Keratinocyte (primary cell): ENCODE results near the gene KNCN. TPM values are rescaled to one million over a fixed set of nuclear protein-coding genes. Genes with fewer than 3 reads are reported as not detected.

Experiments used
- DNase-seq: peaks from one replicate; pipeline ENCODE4 v3.0.0-alpha.2; 2011; ENCODE audit warnings: low read depth, missing footprints, low spot score
- FAIRE-seq: peaks from 2 replicates; lab custom pipeline; 2011; peaks lifted over from hg19 to GRCh38; lab: Jason Lieb, UNC
- H2AFZ ChIP-seq: 2 replicates; pipeline ENCODE4 v1.6.0; 2012; ENCODE audit warnings: low read length, control low read depth, inconsistent platforms; ENCODE audit not compliant: control insufficient read depth
- H3K27ac ChIP-seq: 2 replicates; pipeline ENCODE4 v1.5.1; 2011; ENCODE audit warnings: low read length; ENCODE audit not compliant: control insufficient read depth, insufficient read depth
- H3K27me3 ChIP-seq: 3 replicates; pipeline ENCODE4 v1.6.0; 2011; ENCODE audit warnings: low read length; ENCODE audit not compliant: control insufficient read depth, insufficient read depth; ENCODE audit errors: extremely low read depth
- H3K36me3 ChIP-seq, 2 experiments: 2 replicates in 1 of 2; 3 replicates in 1 of 2; pipeline ENCODE4 v1.5.1; 2011; ENCODE audit warnings: low read length in 2 of 2, mild to moderate bottlenecking in 1 of 2; ENCODE audit not compliant: control insufficient read depth in 2 of 2, insufficient read depth in 2 of 2; ENCODE audit errors: extremely low read depth in 1 of 2
- H3K4me1 ChIP-seq: 3 replicates; pipeline ENCODE4 v1.5.1; 2011; ENCODE audit warnings: low read length; ENCODE audit not compliant: control insufficient read depth, insufficient read depth; ENCODE audit errors: extremely low read depth
- H3K4me2 ChIP-seq: 3 replicates; pipeline ENCODE4 v1.6.0; 2011; ENCODE audit warnings: low read depth, low read length; ENCODE audit not compliant: control insufficient read depth, insufficient read depth; ENCODE audit errors: extremely low read depth
- H3K4me3 ChIP-seq, 3 experiments: fragments of 200-600 bp in 1 of 3; sonication (generic) in 1 of 3; 2 replicates in 2 of 3; 3 replicates in 1 of 3; pipeline ENCODE4 v1.5.1; 2011 to 2016; ENCODE audit warnings: low read length in 3 of 3, mild to moderate bottlenecking in 3 of 3, control low read depth in 2 of 3, inconsistent platforms in 1 of 3, low read depth in 1 of 3, mixed read lengths in 1 of 3, mixed run types in 1 of 3, moderate library complexity in 1 of 3; ENCODE audit not compliant: control insufficient read depth in 2 of 3, insufficient read depth in 2 of 3; ENCODE audit errors: extremely low read depth in 1 of 3
- H3K79me2 ChIP-seq: 2 replicates; pipeline ENCODE4 v1.6.0; 2012; ENCODE audit warnings: low read length; ENCODE audit not compliant: control insufficient read depth, insufficient read depth
- H3K9ac ChIP-seq: 3 replicates; pipeline ENCODE4 v1.6.0; 2011; ENCODE audit warnings: low read length; ENCODE audit not compliant: control insufficient read depth, insufficient read depth; ENCODE audit errors: extremely low read depth
- H3K9me1 ChIP-seq: 3 replicates; pipeline ENCODE4 v1.6.0; 2011; ENCODE audit warnings: low read length; ENCODE audit not compliant: control insufficient read depth, insufficient read depth; ENCODE audit errors: extremely low read depth
- H3K9me3 ChIP-seq: 2 replicates; pipeline ENCODE4 v1.5.1; 2012; ENCODE audit warnings: low read depth, low read length; ENCODE audit not compliant: control insufficient read depth
- H4K20me1 ChIP-seq: 3 replicates; pipeline ENCODE4 v1.6.0; 2011; ENCODE audit warnings: low read length; ENCODE audit not compliant: control insufficient read depth, insufficient read depth; ENCODE audit errors: extremely low read depth
- EZH2 ChIP-seq: IDR thresholded peaks from one replicate; pipeline ENCODE4 v1.6.1; 2012; ENCODE audit warnings: inconsistent platforms, mild to moderate bottlenecking, low read length, moderate library complexity
- dilution Hi-C: fragments of 300-500 bp; cut with MboI; formaldehyde crosslinking; loops from one replicate; pipeline ENCODE4 v1.7.0; 2020; ENCODE audit warnings: low sequenced_read_pairs; ENCODE audit not compliant: extremely low pct_ligation_motif_present
- polyA plus RNA-seq, 5 experiments: library from polyadenylated mRNA; depleted of rRNA in 3 of 5; stranded (reverse) in 3 of 5; stranded (forward) in 1 of 5; unstranded in 1 of 5; fragments of >200 nt; gene quantifications; 1 replicate in 1 of 5; 2 replicates in 3 of 5; 3 replicates in 1 of 5; pipeline versions ENCODE4 v1.2.1 to v1.2.3, GENCODE V29; 2011 to 2012; ENCODE audit warnings: missing spikeins in 2 of 5, low read depth in 1 of 5, low replicate concordance in 1 of 5
- TF ChIP-seq, protein P1 (sequence below), 3 experiments: IDR thresholded peaks in 1 of 3; conservative IDR thresholded peaks in 1 of 3; optimal IDR thresholded peaks in 1 of 3; 2 replicates in 2 of 3; 3 replicates in 1 of 3; pipeline versions ENCODE3 to v1.5.1; 2011; ENCODE audit warnings: low read length in 3 of 3, mild to moderate bottlenecking in 3 of 3, moderate library complexity in 2 of 3, control low read depth in 1 of 3, inconsistent platforms in 1 of 3; ENCODE audit not compliant: insufficient read depth in 2 of 3; ENCODE audit errors: extremely low read depth in 1 of 3

KNCN gene
- polyA plus RNA-seq, 1 donor (not counting 4 experiments of a cell fraction or from before 2014, with no cell fraction given) = not detected

- Histone ChIP-seq H3K79me2 (no peaks in the 10 kb centered on the region), H3K4me3 (no peak overlapping the region), H3K9me1 (no peaks in the 10 kb centered on the region), H3K9ac (no peak overlapping the region), H3K9me3 (no peaks in the 10 kb centered on the region), H4K20me1 (no peaks in the 10 kb centered on the region), H3K4me2 (no peak overlapping the region), H3K36me3 (no peaks in the 10 kb centered on the region), H3K27me3 (no peaks in the 10 kb centered on the region), H2AFZ (no peak overlapping the region), H3K4me1 (peaks cover 37% of the 10 kb centered on the region), H3K27ac (no peak overlapping the region)
- dilution Hi-C loops = no loop called here
- FAIRE-seq (no peak), DNase-seq (no peak)
- no peak for TF ChIP-seq EZH2
- TF ChIP-seq, protein P1, sequence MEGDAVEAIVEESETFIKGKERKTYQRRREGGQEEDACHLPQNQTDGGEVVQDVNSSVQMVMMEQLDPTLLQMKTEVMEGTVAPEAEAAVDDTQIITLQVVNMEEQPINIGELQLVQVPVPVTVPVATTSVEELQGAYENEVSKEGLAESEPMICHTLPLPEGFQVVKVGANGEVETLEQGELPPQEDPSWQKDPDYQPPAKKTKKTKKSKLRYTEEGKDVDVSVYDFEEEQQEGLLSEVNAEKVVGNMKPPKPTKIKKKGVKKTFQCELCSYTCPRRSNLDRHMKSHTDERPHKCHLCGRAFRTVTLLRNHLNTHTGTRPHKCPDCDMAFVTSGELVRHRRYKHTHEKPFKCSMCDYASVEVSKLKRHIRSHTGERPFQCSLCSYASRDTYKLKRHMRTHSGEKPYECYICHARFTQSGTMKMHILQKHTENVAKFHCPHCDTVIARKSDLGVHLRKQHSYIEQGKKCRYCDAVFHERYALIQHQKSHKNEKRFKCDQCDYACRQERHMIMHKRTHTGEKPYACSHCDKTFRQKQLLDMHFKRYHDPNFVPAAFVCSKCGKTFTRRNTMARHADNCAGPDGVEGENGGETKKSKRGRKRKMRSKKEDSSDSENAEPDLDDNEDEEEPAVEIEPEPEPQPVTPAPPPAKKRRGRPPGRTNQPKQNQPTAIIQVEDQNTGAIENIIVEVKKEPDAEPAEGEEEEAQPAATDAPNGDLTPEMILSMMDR (optimal IDR thresholded peaks at IDR 0.05 in 1 of 3, IDR thresholded peaks at IDR 0.05 in 1 of 3, conservative IDR thresholded peaks at IDR 0.05 in 1 of 3; ENCODE audit: extremely low read depth in 1 of 3, insufficient read depth in 2 of 3, low read length in 3 of 3) = no peak
These were observed 33.4 kb downstream of the KNCN start for GRCh38 chr1:46517932-46518498.

GRCh38 chr1:46517010-46517600 is 34.3 kb downstream of the KNCN start:
- no peak overlapping the region for H3K4me3 ChIP-seq
- DNase-seq (no peak), FAIRE-seq (peak; percentile 93)
- no peak overlapping the region for H3K27ac ChIP-seq
- no peaks in the 10 kb centered on the region for H3K79me2 ChIP-seq
- no peaks in the 10 kb centered on the region for H3K9me1 ChIP-seq
- peak overlapping the region; percentile 49 for H3K4me2 ChIP-seq
- dilution Hi-C loops = no loop called here
- no peaks in the 10 kb centered on the region for H3K27me3 ChIP-seq
- peaks cover 28% of the 10 kb centered on the region for H3K4me1 ChIP-seq
- H3K9ac ChIP-seq = no peak overlapping the region
- no peaks in the 10 kb centered on the region for H3K9me3 ChIP-seq
- H4K20me1 ChIP-seq = no peaks in the 10 kb centered on the region
- TF ChIP-seq, protein P1 (optimal IDR thresholded peaks at IDR 0.05 in 1 of 3, IDR thresholded peaks at IDR 0.05 in 1 of 3, conservative IDR thresholded peaks at IDR 0.05 in 1 of 3; ENCODE audit: extremely low read depth in 1 of 3, insufficient read depth in 2 of 3, low read length in 3 of 3) = no peak
- TF ChIP-seq EZH2 = no peak
- H3K36me3 ChIP-seq = no peaks in the 10 kb centered on the region
- peak overlapping the region; percentile 53 for H2AFZ ChIP-seq
